DMS53 treated with DMSO at 0.1 percent for 48 hours (cell line): ENCODE results near the gene EGFL8.

Experiments
- DNase-seq: peaks from one replicate; lab custom pipeline; 2025; ENCODE audit not compliant: unreplicated experiment; lab: John Stamatoyannopoulos, UW

Gene EGFL8

DNA sequence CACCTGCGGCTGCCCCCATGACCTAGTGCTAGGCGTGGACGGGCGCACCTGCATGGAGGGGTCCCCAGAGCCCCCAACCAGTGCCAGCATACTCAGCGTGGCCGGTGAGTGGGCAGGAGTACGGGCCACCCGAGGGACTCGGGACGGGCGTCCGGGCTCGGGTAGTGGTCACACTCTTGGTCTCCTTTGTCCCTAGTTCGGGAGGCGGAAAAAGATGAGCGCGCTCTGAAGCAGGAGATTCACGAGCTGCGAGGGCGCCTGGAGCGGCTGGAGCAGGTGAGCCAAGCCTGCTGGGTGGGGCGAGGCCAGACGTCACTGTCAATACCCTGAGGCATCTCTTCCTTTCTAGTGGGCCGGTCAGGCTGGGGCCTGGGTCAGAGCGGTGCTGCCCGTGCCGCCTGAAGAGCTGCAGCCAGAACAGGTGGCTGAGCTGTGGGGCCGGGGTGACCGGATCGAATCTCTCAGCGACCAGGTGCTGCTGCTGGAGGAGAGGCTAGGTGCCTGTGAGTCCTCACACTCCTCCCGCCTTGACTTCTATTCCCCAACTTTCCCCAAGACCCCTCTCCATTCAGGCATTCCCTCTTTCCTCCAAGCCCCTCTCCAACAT, 2.9 kb downstream of the EGFL8 start:
- peak; percentile 56 for DNase-seq

GRCh38 chr6:32167761-32168262, 3.4 kb downstream of the EGFL8 start:
- no peak for DNase-seq

DNA sequence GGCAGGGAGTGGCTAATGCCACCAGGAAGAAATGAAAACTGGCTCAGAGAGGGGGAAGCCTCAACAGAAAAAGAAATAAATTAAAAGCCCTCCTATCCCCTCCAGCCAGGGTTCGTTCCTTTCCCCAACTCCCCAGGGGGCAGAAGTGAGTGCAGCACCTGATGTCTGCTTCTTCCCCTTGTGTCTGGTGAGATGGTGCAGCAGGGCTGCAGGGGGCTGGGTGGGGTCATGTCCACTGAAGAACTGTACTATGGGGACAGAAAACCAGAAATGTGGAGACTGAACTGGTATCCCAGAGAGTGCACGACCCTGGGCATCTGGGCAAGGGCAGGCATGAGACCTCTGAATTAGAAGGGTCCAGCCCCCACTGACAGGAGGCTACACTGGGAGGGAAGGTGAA, 4.0 kb downstream of the EGFL8 start:
- no peak for DNase-seq

DNA sequence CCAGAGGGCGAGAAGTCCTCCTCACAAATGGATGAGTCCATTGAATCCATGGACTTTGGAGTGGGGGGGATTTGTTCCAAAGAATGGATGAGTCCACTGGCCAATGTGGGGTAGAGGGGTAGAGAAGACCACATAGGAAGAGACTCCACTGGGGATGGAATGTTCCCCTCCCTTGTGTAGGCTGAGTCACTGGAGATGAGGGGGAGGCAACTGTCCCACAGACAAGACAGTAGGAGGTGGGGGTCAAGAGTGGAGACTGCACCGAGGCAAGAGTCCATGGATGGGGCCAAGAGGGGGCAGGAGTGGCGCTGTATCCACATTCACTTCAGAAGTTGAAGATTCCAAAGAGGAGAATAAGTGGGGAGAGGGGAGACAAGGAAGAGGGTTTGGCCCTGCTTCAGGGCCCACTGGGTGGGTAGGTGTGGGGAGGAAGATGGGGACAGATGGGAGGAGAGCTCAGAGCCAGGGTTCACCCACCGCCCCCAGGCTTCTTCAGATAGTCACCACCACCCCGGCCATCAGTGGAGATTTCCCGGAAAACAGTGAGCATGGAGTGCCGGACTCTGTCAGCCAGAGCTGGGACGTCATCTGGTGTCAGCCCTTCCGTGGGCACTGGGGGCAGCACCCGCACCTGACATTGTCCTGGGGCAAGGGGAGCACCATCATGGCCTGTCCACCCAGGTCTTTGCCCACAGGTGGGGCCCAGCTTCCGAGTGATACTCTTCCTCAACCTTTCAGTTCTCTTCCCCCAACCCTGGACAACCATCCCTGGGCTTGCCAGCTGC, 4.6 kb downstream of the EGFL8 start:
- DNase-seq, result no peak

GRCh38 chr6:32170294-32170693, 5.9 kb downstream of the EGFL8 start:
- no peak for DNase-seq

- DNase-seq, result no peak
Measured at GRCh38 chr6:32171234-32171633, 6.8 kb downstream of the EGFL8 start.

- DNase-seq, result no peak
Measured at GRCh38 chr6:32173051-32173727, 8.8 kb downstream of the EGFL8 start.

DNA sequence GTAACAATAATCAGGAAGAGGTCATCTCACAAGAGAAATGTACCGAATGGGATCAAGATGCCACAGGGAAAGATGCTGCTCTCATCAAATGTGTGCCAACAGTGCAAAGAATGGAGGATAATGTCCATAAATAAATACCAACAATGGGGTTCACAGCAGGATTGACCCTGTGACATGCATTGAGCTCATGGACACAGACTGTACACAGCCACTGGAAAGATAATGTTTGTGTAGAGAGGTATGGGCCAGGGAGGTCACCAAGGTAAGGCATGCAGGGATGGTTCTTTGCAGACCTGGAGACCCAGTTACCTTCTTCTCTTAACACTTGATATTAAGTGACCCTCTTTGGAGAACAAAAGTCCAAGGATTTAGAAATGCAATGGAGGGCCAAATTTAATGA, 10.0 kb downstream of the EGFL8 start:
- no peak for DNase-seq

DNA sequence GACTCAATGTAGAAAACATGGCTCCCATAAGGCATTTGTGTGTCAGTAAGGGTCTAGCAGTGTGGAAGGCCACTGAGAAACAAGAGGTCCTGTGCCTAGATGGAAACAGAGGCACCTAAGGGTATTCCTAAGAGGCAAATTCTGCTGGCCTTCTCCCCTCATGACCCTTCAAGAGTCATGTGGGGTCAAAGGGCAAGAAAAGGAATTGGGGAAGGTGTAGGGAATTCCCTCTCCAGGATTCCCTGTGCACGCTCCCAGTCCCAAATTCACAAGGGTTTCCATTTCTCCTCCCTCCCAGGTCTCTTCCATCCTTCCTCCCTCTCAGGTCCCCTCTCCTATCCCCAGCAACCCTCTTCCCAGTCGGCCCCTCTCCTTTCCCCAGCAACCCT, 10.9 kb downstream of the EGFL8 start:
- DNase-seq, result no peak

DNA sequence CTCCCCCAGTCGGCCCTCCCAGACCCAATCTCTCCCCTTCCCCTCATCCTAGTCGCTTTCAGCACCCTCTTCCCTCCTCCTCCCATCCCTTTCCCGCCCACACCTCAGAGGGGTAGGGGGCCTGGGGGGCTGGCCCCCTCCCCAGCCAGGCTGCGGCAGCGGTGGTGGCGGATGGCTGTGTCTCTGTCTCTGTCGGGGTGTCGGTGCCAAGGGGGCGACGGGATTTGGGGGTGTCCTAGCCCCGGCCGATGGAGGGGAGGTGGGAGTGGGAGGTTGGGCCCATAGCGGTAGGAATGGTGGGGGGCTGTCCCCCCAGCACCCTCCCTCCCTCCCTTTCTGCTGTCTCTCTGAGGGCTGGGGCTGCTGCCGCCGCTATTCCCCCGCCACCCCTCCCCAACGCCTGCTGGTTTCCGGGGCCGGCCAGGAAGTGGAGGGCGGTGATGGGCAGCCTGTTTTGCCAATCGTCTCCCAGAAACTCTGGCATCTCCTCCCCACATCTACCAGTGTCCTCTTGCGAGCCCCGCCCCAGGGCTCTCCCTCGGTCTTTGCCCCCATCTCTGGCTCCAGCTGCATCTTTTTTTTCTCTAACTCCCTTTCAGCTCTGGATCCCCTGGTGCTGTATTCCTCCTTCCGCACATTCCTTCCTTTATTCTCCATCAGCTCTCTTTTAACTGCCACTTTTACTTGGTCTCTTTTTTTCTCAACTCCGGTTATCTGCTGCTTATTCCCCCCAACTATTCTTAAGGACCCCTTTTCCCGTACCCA, 11.5 kb downstream of the EGFL8 start, which contains the start of gene AGPAT1:
AGPAT1 (minus strand) TSS at position 374 of the 765 bp plus-strand sequence. CDS start 4,588 bp downstream, outside the sequence.
- DNase-seq, result peak; percentile 93

- no peak for DNase-seq
Measured at GRCh38 chr6:32176476-32177182, 12.2 kb downstream of the EGFL8 start.

GRCh38 chr6:32177183-32177787, 12.9 kb downstream of the EGFL8 start:
- peak; percentile 85 for DNase-seq

GRCh38 chr6:32177788-32178546, 13.6 kb downstream of the EGFL8 start, which contains the start of gene RNF5:
RNF5 (plus strand) TSS chr6:32178405; CDS start chr6:32178512, 107 bp downstream.
- peak; percentile 99 for DNase-seq

DNA sequence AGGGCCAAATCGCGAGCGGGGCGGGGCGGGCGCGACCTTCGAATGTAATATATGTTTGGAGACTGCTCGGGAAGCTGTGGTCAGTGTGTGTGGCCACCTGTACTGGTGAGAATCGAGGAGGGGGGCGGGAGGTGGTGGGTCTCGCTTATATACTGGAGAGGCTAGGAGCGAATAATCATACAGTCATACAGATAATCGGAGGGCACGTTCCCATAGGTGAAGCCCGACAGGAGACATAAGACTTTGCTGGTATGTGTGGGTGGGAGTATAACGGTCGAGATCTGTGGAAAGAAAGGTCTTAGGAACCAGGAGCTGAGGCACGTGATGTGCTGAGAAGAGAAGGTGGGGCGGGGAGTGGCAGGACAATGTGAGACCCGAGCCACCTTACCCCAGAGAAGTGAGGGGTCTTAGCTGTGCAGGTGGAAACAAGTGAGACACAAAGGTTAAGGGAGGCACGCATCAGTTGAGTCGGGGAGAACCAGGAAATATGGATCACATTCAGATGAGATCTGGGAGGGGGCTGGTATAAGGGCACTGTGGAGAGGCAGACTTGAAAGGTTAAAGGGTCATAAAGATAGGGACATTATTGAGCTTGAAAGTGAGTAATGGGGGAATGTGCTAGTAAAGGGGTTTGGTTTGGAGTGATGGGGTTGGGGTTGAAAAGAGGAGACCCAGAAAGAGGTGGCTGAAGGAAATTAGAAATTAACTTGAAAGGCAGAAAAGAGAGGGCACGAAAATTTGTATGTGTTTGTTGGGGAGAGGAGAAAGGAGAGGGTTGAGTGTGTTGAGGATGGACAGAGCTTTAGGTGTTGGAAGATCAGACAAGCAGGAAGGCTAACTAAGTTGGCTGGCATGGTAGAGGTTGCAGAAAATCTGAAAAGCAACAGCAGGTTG, 14.4 kb downstream of the EGFL8 start:
- no peak for DNase-seq

DNA sequence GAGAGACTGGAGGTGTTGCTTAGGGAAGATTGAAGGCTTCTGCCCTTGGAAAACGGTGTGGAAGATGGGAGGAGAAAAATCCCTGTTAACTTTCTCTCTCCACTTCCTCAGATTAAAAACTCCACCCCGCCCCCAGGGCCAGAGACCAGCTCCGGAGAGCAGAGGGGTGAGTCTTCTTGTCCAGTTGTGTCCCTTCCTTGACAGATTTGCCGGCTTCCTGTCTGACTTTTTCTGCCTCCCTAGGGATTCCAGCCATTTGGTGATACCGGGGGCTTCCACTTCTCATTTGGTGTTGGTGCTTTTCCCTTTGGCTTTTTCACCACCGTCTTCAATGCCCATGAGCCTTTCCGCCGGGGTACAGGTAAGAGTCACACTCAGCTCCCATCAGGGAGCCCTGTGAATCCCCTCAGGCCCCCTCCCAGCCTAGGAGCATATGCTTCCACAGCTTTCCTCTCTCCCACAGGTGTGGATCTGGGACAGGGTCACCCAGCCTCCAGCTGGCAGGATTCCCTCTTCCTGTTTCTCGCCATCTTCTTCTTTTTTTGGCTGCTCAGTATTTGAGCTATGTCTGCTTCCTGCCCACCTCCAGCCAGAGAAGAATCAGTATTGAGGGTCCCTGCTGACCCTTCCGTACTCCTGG, 15.5 kb downstream of the EGFL8 start:
- no peak for DNase-seq

GRCh38 chr6:32181148-32181702, 16.8 kb downstream of the EGFL8 start:
- no peak for DNase-seq

- DNase-seq, result no peak
Measured at GRCh38 chr6:32181915-32182529, 17.6 kb downstream of the EGFL8 start.
